Activated naive CD4-positive, alpha-beta T cell treated with anti-CD3 and anti-CD28 coated beads for 36 hours (primary cell): ENCODE measurements around the gene RNF169. TPM values are rescaled to one million over a fixed set of nuclear protein-coding genes. Genes with fewer than 3 reads are reported as not detected.
A peak's percentile ranks its signal among the peaks of the same experiment; 100 is the strongest.
"Not testable (repeated sequence)": the region's sequence is repeated elsewhere in the genome, so short reads cannot be mapped to it uniquely, and the experiment has no call there.

Experiments used
- CTCF ChIA-PET: fragments of 350-600 bp; sonication (Branson Sonifier 250); formaldehyde crosslinking; loops from one replicate; lab custom pipeline; 2021; ENCODE audit warnings: antibody characterized with exemption; lab: Charles Lee
- DNase-seq: peaks from one replicate; pipeline ENCODE4 v3.0.0-alpha.2; 2020
- H3K27ac Mint-ChIP-seq: one replicate; pipeline ENCODE4 v1.8.0; 2021; ENCODE audit warnings: mild to moderate bottlenecking, mixed read lengths
- H3K27me3 Mint-ChIP-seq: one replicate; pipeline ENCODE4 v1.8.0; 2021; ENCODE audit warnings: low read depth, mixed read lengths
- H3K36me3 Mint-ChIP-seq: one replicate; pipeline ENCODE4 v1.8.0; 2021; ENCODE audit warnings: low read depth, mixed read lengths
- H3K4me1 Mint-ChIP-seq: one replicate; pipeline ENCODE4 v1.8.0; 2021; ENCODE audit warnings: low read depth, mixed read lengths
- H3K4me3 Mint-ChIP-seq: one replicate; pipeline ENCODE4 v1.8.0; 2021; ENCODE audit warnings: mild to moderate bottlenecking, moderate library complexity, mixed read lengths
- H3K9me3 Mint-ChIP-seq: one replicate; pipeline ENCODE4 v1.8.0; 2021; ENCODE audit warnings: mixed read lengths
- intact Hi-C: fragments of 100-400 bp; cut with micrococcal nuclease; formaldehyde crosslinking; loops from one replicate; pipeline ENCODE4 v1.15.1; 2023
- total RNA-seq, 2 experiments: library from RNA; stranded (reverse); gene quantifications; one replicate each; pipeline ENCODE4 v1.2.3, GENCODE V29; 2021

Gene RNF169
- total RNA-seq, 2 experiments from 2014 or later = 15.8 to 16.0 TPM

GRCh38 chr11:74750598-74750997, 1.9 kb downstream of the RNF169 start:
- CTCF ChIA-PET, H3K27ac Mint-ChIP-seq, intact Hi-C loops, H3K27me3 Mint-ChIP-seq, H3K9me3 Mint-ChIP-seq, H3K36me3 Mint-ChIP-seq, DNase-seq, H3K4me3 Mint-ChIP-seq: not testable (repeated sequence)
- peaks cover 55% of the 10 kb centered on the region for H3K4me1 Mint-ChIP-seq

- CTCF ChIA-PET = no interaction called here
- H3K4me3 Mint-ChIP-seq = no peak overlapping the region
Observed at GRCh38 chr11:74751303-74751702, 2.7 kb downstream of the RNF169 start.

DNA sequence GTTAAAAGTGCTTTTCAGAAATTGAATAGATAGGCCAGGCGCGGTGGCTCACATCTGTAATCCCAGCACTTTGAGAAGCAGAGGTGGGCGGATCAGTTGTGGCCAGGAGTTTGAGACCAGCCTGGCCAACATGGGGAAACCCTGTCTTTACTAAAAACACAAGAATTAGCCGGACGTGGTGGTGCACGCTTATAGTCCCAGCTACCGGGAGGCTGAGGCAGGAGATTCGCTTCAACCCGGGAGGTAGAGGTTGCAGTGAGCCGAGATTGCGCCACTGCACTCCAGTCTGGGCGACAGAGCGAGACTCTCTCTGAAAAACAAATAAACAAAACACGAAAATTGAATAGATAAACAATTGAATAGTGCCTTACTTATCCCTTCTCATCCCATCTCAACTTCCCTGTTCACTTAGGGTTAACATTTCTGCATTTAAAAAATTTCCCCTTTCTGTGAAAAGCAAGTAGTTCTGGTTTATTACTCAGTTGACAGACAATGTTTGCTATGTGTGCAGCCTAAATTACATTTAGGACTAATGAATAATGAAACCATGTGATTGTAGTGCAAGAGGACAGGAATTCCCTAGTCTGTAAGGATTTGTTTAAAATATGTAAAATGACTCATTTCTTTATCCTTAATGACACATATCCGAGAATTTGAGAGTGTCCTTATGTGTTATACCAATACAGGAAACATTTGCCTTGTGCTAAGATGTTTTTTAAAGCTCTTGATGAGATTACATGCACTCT, 6.0 kb downstream of the RNF169 start:
- intact Hi-C loops = no loop called here
- no peak overlapping the region for H3K4me3 Mint-ChIP-seq
- peaks cover 5% of the 10 kb centered on the region for H3K9me3 Mint-ChIP-seq
- DNase-seq = no peak
- CTCF ChIA-PET = interaction anchor here (1.5 kb wide), 1 partner anchor 15 kb away, joined by 4 read pairs; no protein-coding TSS in a partner anchor
- peak overlapping the region; percentile 6 for H3K27ac Mint-ChIP-seq
- no peaks in the 10 kb centered on the region for H3K27me3 Mint-ChIP-seq
- peaks cover 40% of the 10 kb centered on the region for H3K4me1 Mint-ChIP-seq
- peaks cover 12% of the 10 kb centered on the region for H3K36me3 Mint-ChIP-seq

More at GRCh38 chr11:74751303-74751702, 2.7 kb downstream of the RNF169 start:
- H3K27ac Mint-ChIP-seq = no peak overlapping the region
- DNase-seq = no peak
- H3K27me3 Mint-ChIP-seq = no peaks in the 10 kb centered on the region
- peaks cover 55% of the 10 kb centered on the region for H3K4me1 Mint-ChIP-seq
- peaks cover under 1% of the 10 kb centered on the region for H3K9me3 Mint-ChIP-seq
- intact Hi-C loops = no loop called here
- H3K36me3 Mint-ChIP-seq = peaks cover 8% of the 10 kb centered on the region

- CTCF ChIA-PET = interaction anchor here (1.5 kb wide), 1 partner anchor 16 kb away, joined by 4 read pairs; no protein-coding TSS in a partner anchor
- Mint-ChIP-seq H3K4me3 (no peak overlapping the region), H3K36me3 (peaks cover 9% of the 10 kb centered on the region), H3K4me1 (peaks cover 35% of the 10 kb centered on the region), H3K27ac (peak overlapping the region; percentile 6), H3K27me3 (no peaks in the 10 kb centered on the region), H3K9me3 (peaks cover 5% of the 10 kb centered on the region)
- DNase-seq = no peak
- intact Hi-C loops = no loop called here
Observed at GRCh38 chr11:74755395-74755995, 6.8 kb downstream of the RNF169 start.

- no peak overlapping the region for H3K4me3 Mint-ChIP-seq
- no peaks in the 10 kb centered on the region for H3K27me3 Mint-ChIP-seq
- H3K9me3 Mint-ChIP-seq = peaks cover 5% of the 10 kb centered on the region
- H3K4me1 Mint-ChIP-seq = peaks cover 28% of the 10 kb centered on the region
- CTCF ChIA-PET = no interaction called here
- no peak overlapping the region for H3K27ac Mint-ChIP-seq
- H3K36me3 Mint-ChIP-seq = peaks cover 5% of the 10 kb centered on the region
- DNase-seq = no peak
- intact Hi-C loops = no loop called here
Observed at GRCh38 chr11:74756571-74756970, 7.9 kb downstream of the RNF169 start.

GRCh38 chr11:74766905-74767304, 18.3 kb downstream of the RNF169 start:
- Mint-ChIP-seq H3K4me1 (peaks cover 28% of the 10 kb centered on the region), H3K36me3 (peaks cover 12% of the 10 kb centered on the region), H3K27me3 (no peaks in the 10 kb centered on the region), H3K4me3 (no peak overlapping the region), H3K9me3 (peaks cover 2% of the 10 kb centered on the region), H3K27ac (no peak overlapping the region)
- intact Hi-C loops = no loop called here
- CTCF ChIA-PET = no interaction called here
- no peak for DNase-seq

GRCh38 chr11:74768172-74768651, 19.6 kb downstream of the RNF169 start:
- intact Hi-C loops = loop anchor here (2.0 kb wide), 1 partner anchor 15 kb away; no protein-coding TSS in a partner anchor
- H3K27ac Mint-ChIP-seq = peak overlapping the region; percentile 24
- H3K36me3 Mint-ChIP-seq, H3K27me3 Mint-ChIP-seq, H3K4me3 Mint-ChIP-seq, H3K9me3 Mint-ChIP-seq: not testable (repeated sequence)
- DNase-seq = peak; percentile 63
- peaks cover 27% of the 10 kb centered on the region for H3K4me1 Mint-ChIP-seq
- CTCF ChIA-PET = interaction anchor here (1.1 kb wide), 1 partner anchor 29 kb away, joined by 3 read pairs; no protein-coding TSS in a partner anchor

- H3K9me3 Mint-ChIP-seq = no peaks in the 10 kb centered on the region
- H3K27ac Mint-ChIP-seq = no peak overlapping the region
- H3K27me3 Mint-ChIP-seq = no peaks in the 10 kb centered on the region
- H3K36me3 Mint-ChIP-seq = no peaks in the 10 kb centered on the region
- H3K4me3 Mint-ChIP-seq = no peak overlapping the region
- peaks cover 25% of the 10 kb centered on the region for H3K4me1 Mint-ChIP-seq
- intact Hi-C loops = loop anchor here (2.0 kb wide), 1 partner anchor 14 kb away; no protein-coding TSS in a partner anchor
- CTCF ChIA-PET = interaction anchor here (1.0 kb wide), 1 partner anchor 12 kb away, joined by 4 read pairs; no protein-coding TSS in a partner anchor
- no peak for DNase-seq
Observed at GRCh38 chr11:74769055-74769707, 20.5 kb downstream of the RNF169 start.

- intact Hi-C loops = no loop called here
- H3K27me3 Mint-ChIP-seq = no peaks in the 10 kb centered on the region
- no peaks in the 10 kb centered on the region for H3K9me3 Mint-ChIP-seq
- H3K27ac Mint-ChIP-seq = no peak overlapping the region
- H3K36me3 Mint-ChIP-seq = no peaks in the 10 kb centered on the region
- CTCF ChIA-PET = no interaction called here
- peaks cover 27% of the 10 kb centered on the region for H3K4me1 Mint-ChIP-seq
- H3K4me3 Mint-ChIP-seq = no peak overlapping the region
- DNase-seq = no peak
Observed at GRCh38 chr11:74770456-74770855, 21.8 kb downstream of the RNF169 start.

DNA sequence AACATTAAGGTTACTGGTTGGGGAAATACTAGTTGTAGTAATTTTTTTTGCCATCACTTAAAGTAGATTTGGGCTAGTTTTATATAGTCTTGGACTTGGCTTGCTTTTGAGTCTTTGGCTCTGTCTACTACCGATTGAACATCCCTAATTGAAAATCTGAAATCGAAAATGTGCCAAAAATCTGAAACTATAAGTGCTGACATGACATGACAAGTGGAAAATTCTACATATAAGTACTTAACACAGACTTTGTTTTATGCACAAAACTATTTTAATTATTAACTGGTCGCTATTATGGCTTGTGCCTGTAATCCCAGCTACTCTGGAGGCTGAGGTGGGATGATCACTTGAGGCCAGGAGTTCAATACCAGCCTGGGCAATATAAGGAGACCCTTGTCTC, 22.5 kb downstream of the RNF169 start:
- intact Hi-C loops = no loop called here
- Mint-ChIP-seq H3K27me3 (no peaks in the 10 kb centered on the region), H3K4me3 (no peak overlapping the region), H3K4me1 (peaks cover 28% of the 10 kb centered on the region), H3K9me3 (no peaks in the 10 kb centered on the region), H3K36me3 (peaks cover 2% of the 10 kb centered on the region), H3K27ac (no peak overlapping the region)
- DNase-seq = no peak
- CTCF ChIA-PET = no interaction called here

GRCh38 chr11:74773476-74773875, 24.8 kb downstream of the RNF169 start:
- CTCF ChIA-PET = no interaction called here
- H3K4me1 Mint-ChIP-seq = peaks cover 29% of the 10 kb centered on the region
- H3K27me3 Mint-ChIP-seq = no peaks in the 10 kb centered on the region

GRCh38 chr11:74775762-74776161, 27.1 kb downstream of the RNF169 start:
- Mint-ChIP-seq H3K36me3 (peaks cover 2% of the 10 kb centered on the region), H3K4me3 (no peak overlapping the region), H3K27me3 (no peaks in the 10 kb centered on the region), H3K4me1 (peaks cover 16% of the 10 kb centered on the region), H3K9me3 (no peaks in the 10 kb centered on the region), H3K27ac (no peak overlapping the region)
- intact Hi-C loops = no loop called here
- DNase-seq = no peak
- CTCF ChIA-PET = interaction anchor here (0.6 kb wide), 1 partner anchor 145 kb away, joined by 4 read pairs; no protein-coding TSS in a partner anchor

More at GRCh38 chr11:74773476-74773875, 24.8 kb downstream of the RNF169 start:
- H3K27ac Mint-ChIP-seq = no peak overlapping the region
- intact Hi-C loops = no loop called here
- DNase-seq = no peak
- no peak overlapping the region for H3K4me3 Mint-ChIP-seq
- H3K9me3 Mint-ChIP-seq = no peaks in the 10 kb centered on the region
- H3K36me3 Mint-ChIP-seq = peaks cover 2% of the 10 kb centered on the region
